HS-5 (cell line): ENCODE results near the gene R3HDM4.
"Not testable (repeated sequence)": the region's sequence is repeated elsewhere in the genome, so short reads cannot be mapped to it uniquely, and the experiment has no call there.

Source experiments
- DNase-seq: peaks from one replicate; pipeline ENCODE4 v3.0.0-alpha.2; 2012; ENCODE audit warnings: low read depth

Gene R3HDM4

GRCh38 chr19:854549-854948 lies 58.5 kb downstream of the R3HDM4 start:
- no peak for DNase-seq

GRCh38 chr19:853614-854220 lies 59.3 kb downstream of the R3HDM4 start:
- DNase-seq: not testable (repeated sequence)

- no peak for DNase-seq
Measured at GRCh38 chr19:853014-853585, 59.9 kb downstream of the R3HDM4 start.

- DNase-seq: no peak
Measured at GRCh38 chr19:852136-853013, 60.6 kb downstream of the R3HDM4 start, which contains the start of gene ELANE. ELANE (plus strand) TSS chr19:852303; CDS start chr19:852329, 26 bp downstream.

GRCh38 chr19:850979-851335 lies 62.1 kb downstream of the R3HDM4 start:
- DNase-seq: no peak

- DNase-seq: no peak
Measured at GRCh38 chr19:850221-850978, 62.6 kb downstream of the R3HDM4 start.

- DNase-seq: not testable (repeated sequence)
Measured at GRCh38 chr19:849195-849594, 63.8 kb downstream of the R3HDM4 start.

- no peak for DNase-seq
Measured at GRCh38 chr19:848386-848921, 64.6 kb downstream of the R3HDM4 start.
